SK-N-SH (cell line): ENCODE measurements around the gene GBX2. TPM values are rescaled to one million over a fixed set of nuclear protein-coding genes. Genes with fewer than 3 reads are reported as not detected.

Source experiments
- CTCF ChIA-PET: fragments of 300-600, 350-600 bp; formaldehyde crosslinking; extraction: SDS; loops from one replicate; lab custom pipeline; 2021; lab: Yijun Ruan, JAX
- POLR2A ChIA-PET: fragments of 350-600 bp; sonication (Branson Sonifier 250); formaldehyde crosslinking; extraction: SDS; loops from one replicate; lab custom pipeline; 2020; ENCODE audit warnings: antibody characterized with exemption, inconsistent platforms; lab: Yijun Ruan, JAX
- DNase-seq: peaks from one replicate; pipeline ENCODE4 v3.0.0; 2012
- H2AFZ ChIP-seq: fragments of 200-600 bp; sonication (generic); 2 replicates; pipeline ENCODE4 v1.8.1; 2016; ENCODE audit warnings: antibody characterized with exemption, mild to moderate bottlenecking, low read depth
- H3F3A ChIP-seq: fragments of 200-600 bp; sonication (generic); replicated peaks from 2 replicates; pipeline ENCODE3; 2016; ENCODE audit warnings: antibody characterized with exemption, mild to moderate bottlenecking; ENCODE audit not compliant: insufficient read depth
- H3K27ac ChIP-seq, 2 experiments: fragments of 200-500 bp in 1 of 2; fragments of 200-600 bp in 1 of 2; sonication (Bioruptor generic) in 1 of 2; sonication (generic), shearing (Covaris generic) in 1 of 2; 2 replicates each; pipeline versions ENCODE4 v1.5.1 to v1.6.1; 2014 to 2016; ENCODE audit warnings: low read depth in 2 of 2, inconsistent platforms in 1 of 2, low read length in 1 of 2, mild to moderate bottlenecking in 1 of 2, mixed read lengths in 1 of 2
- H3K27me3 ChIP-seq: fragments of 200-600 bp; sonication (generic), shearing (Covaris generic); 2 replicates; pipeline ENCODE4 v1.6.1; 2016; ENCODE audit warnings: mixed run types; ENCODE audit not compliant: insufficient read depth
- H3K36me3 ChIP-seq, 2 experiments: fragments of 200-500 bp in 1 of 2; fragments of 200-600 bp in 1 of 2; sonication (Bioruptor generic) in 1 of 2; sonication (generic) in 1 of 2; replicated peaks in 1 of 2; 2 replicates each; pipeline versions ENCODE3 to v1.5.1; 2014 to 2016; ENCODE audit warnings: low read length in 1 of 2, mild to moderate bottlenecking in 1 of 2; ENCODE audit not compliant: insufficient read depth in 2 of 2, control insufficient read depth in 1 of 2
- H3K4me1 ChIP-seq, 2 experiments: fragments of 200-500 bp in 1 of 2; fragments of 200-600 bp in 1 of 2; sonication (Bioruptor generic) in 1 of 2; sonication (generic), shearing (Covaris generic) in 1 of 2; 2 replicates each; pipeline versions ENCODE4 v1.5.1 to v1.6.1; 2014 to 2016; ENCODE audit warnings: low read depth in 1 of 2, low read length in 1 of 2, mixed run types in 1 of 2; ENCODE audit not compliant: insufficient read depth in 2 of 2, control insufficient read depth in 1 of 2
- H3K4me2 ChIP-seq: fragments of 200-600 bp; sonication (generic), shearing (Covaris generic); 2 replicates; pipeline ENCODE4 v1.6.1; 2017; ENCODE audit warnings: mixed run types
- H3K4me3 ChIP-seq, 2 experiments: fragments of 200-500 bp in 1 of 2; fragments of 200-600 bp in 1 of 2; sonication (Bioruptor generic) in 1 of 2; sonication (generic), shearing (Covaris generic) in 1 of 2; 2 replicates each; pipeline versions ENCODE4 v1.5.1 to v1.8.1; 2014 to 2016; ENCODE audit warnings: low read depth in 2 of 2, inconsistent platforms in 1 of 2, low read length in 1 of 2, mild to moderate bottlenecking in 1 of 2, mixed read lengths in 1 of 2, moderate library complexity in 1 of 2
- H3K79me2 ChIP-seq: fragments of 200-600 bp; sonication (generic); 2 replicates; pipeline ENCODE4 v1.8.1; 2017; ENCODE audit warnings: mild to moderate bottlenecking; ENCODE audit not compliant: insufficient read depth
- H3K9ac ChIP-seq: fragments of 200-600 bp; sonication (generic); 2 replicates; pipeline ENCODE4 v1.6.1; 2017; ENCODE audit warnings: mixed run types
- H3K9me2 ChIP-seq: fragments of 200-600 bp; sonication (generic); 2 replicates; pipeline ENCODE4 v1.6.1; 2017; ENCODE audit warnings: mixed run types
- H3K9me3 ChIP-seq: fragments of 200-600 bp; sonication (generic); 2 replicates; pipeline ENCODE4 v1.6.1; 2017; ENCODE audit warnings: mixed run types, mild to moderate bottlenecking, moderate library complexity
- H4K20me1 ChIP-seq: fragments of 200-600 bp; sonication (generic); 2 replicates; pipeline ENCODE4 v1.6.1; 2017; ENCODE audit warnings: mild to moderate bottlenecking, mixed run types; ENCODE audit not compliant: insufficient read depth
- CHD2 ChIP-seq: fragments of 150-350 bp; IDR thresholded peaks from 2 replicates; pipeline ENCODE4 v1.6.1; 2018; ENCODE audit warnings: low read length; ENCODE audit not compliant: partially characterized antibody
- CTCF ChIP-seq: fragments of 200-600 bp; sonication (generic); IDR thresholded peaks from 2 replicates; pipeline ENCODE4 v1.6.1; 2017; ENCODE audit warnings: antibody characterized with exemption, mild to moderate bottlenecking, moderate library complexity
- ELF1 ChIP-seq: IDR thresholded peaks from 2 replicates; pipeline ENCODE4 v1.4.0; 2012
- EP300 ChIP-seq, 2 experiments: IDR thresholded peaks; 2 replicates each; pipeline versions ENCODE4 v1.4.0 to v1.6.1; 2012; ENCODE audit warnings: borderline replicate concordance in 1 of 2, low read depth in 1 of 2, low read length in 1 of 2
- FOSL2 ChIP-seq: IDR thresholded peaks from 2 replicates; pipeline ENCODE4 v1.4.0; 2012; ENCODE audit warnings: low read depth, mild to moderate bottlenecking, moderate library complexity, borderline replicate concordance
- FOXJ3 ChIP-seq: sonication (generic); formaldehyde crosslinking; IDR thresholded peaks from 2 replicates; pipeline ENCODE4 v1.5.1; 2020; ENCODE audit warnings: mild to moderate bottlenecking, missing genetic modification reagents
- GABPA ChIP-seq: IDR thresholded peaks from 2 replicates; pipeline ENCODE4 v1.4.0; 2012; ENCODE audit warnings: low read depth, mild to moderate bottlenecking
- GATA2 ChIP-seq: sonication (generic); formaldehyde crosslinking; IDR thresholded peaks from 2 replicates; pipeline ENCODE4 v1.5.0; 2020; ENCODE audit warnings: mild to moderate bottlenecking, missing genetic modification reagents
- IRF3 ChIP-seq: fragments of 150-350 bp; IDR thresholded peaks from 2 replicates; pipeline ENCODE4 v1.6.1; 2016; ENCODE audit warnings: mild to moderate bottlenecking, low read depth, low read length
- JUND ChIP-seq: IDR thresholded peaks from 2 replicates; pipeline ENCODE4 v1.4.0; 2012
- MEF2A ChIP-seq: IDR thresholded peaks from 2 replicates; pipeline ENCODE4 v1.4.0; 2012; ENCODE audit warnings: low read depth, borderline replicate concordance
- NFIC ChIP-seq: IDR thresholded peaks from 2 replicates; pipeline ENCODE4 v1.4.0; 2012; ENCODE audit warnings: borderline replicate concordance
- NRF1 ChIP-seq: IDR thresholded peaks from 2 replicates; pipeline ENCODE4 v1.6.1; 2012; ENCODE audit warnings: low read depth, mild to moderate bottlenecking, low read length
- POLR2AphosphoS5 ChIP-seq: IDR thresholded peaks from 2 replicates; pipeline ENCODE4 v1.6.1; 2012; ENCODE audit warnings: low read depth, low read length
- RXRA ChIP-seq: IDR thresholded peaks from 2 replicates; pipeline ENCODE4 v1.4.0; 2012; ENCODE audit warnings: low read depth, mild to moderate bottlenecking, borderline replicate concordance
- SMC3 ChIP-seq: IDR thresholded peaks from 2 replicates; pipeline ENCODE4 v1.6.1; 2012; ENCODE audit warnings: low read depth, low read length, improper control_type of control experiment
- TAF1 ChIP-seq: IDR thresholded peaks from 2 replicates; pipeline ENCODE4 v1.6.1; 2012; ENCODE audit warnings: low read depth, mild to moderate bottlenecking, low read length, moderate library complexity, borderline replicate concordance
- TCF12 ChIP-seq: IDR thresholded peaks from 2 replicates; pipeline ENCODE4 v1.4.0; 2012
- USF1 ChIP-seq: IDR thresholded peaks from 2 replicates; pipeline ENCODE4 v1.4.0; 2012; ENCODE audit warnings: low read depth, borderline replicate concordance
- USF2 ChIP-seq: fragments of 150-350 bp; IDR thresholded peaks from 2 replicates; pipeline ENCODE4 v1.6.1; 2017; ENCODE audit warnings: antibody characterized with exemption, low read length, low read depth, borderline replicate concordance
- YY1 ChIP-seq: IDR thresholded peaks from 2 replicates; pipeline ENCODE4 v1.4.0; 2012; ENCODE audit warnings: low read depth, mild to moderate bottlenecking
- WGBS: methylation state at CpG from one replicate; pipeline ENCODE4 v1.1.6; 2017; ENCODE audit warnings: low lambda C conversion rate; 5-methylcytosine and 5-hydroxymethylcytosine counted together
- polyA plus RNA-seq, 3 experiments: library from polyadenylated mRNA; depleted of rRNA; stranded (reverse); fragments of >200 nt; gene quantifications; 2 replicates each; pipeline ENCODE4 v1.2.3, GENCODE V29; 2012

The GBX2 gene
- polyA plus RNA-seq, 1 of the 3 experiments (the other 2 are of a cell fraction) = 0.16 TPM

GRCh38 chr2:236178890-236179235 lies 10.7 kb upstream of the GBX2 start:
- peak overlapping the region; percentile 59 for H3K9ac ChIP-seq
- TF ChIP-seq EP300 (IDR thresholded peaks at IDR 0.05; ENCODE audit: borderline replicate concordance in 1 of 2, low read depth in 1 of 2, low read length in 1 of 2) (0 out of 4 replicates have a peak, but pooled peaks of 1 of the 2 experiments have one; percentile 2), TCF12 (no peak)
- TF ChIP-seq, all 33 proteins: peak for 1
- Histone ChIP-seq H3K36me3 (no peaks in the 10 kb centered on the region), H3K4me3 (peak overlapping the region; percentile 51 to 72), H3K9me2 (no peaks in the 10 kb centered on the region), H4K20me1 (no peaks in the 10 kb centered on the region), H3K9me3 (no peaks in the 10 kb centered on the region), H3K79me2 (no peaks in the 10 kb centered on the region), H3K27me3 (peaks cover 9% of the 10 kb centered on the region), H2AFZ (peak overlapping the region; percentile 77; the same call in 1 of the 2 replicates), H3F3A (peaks cover 33% of the 10 kb centered on the region), H3K27ac (peak overlapping the region in 1 of 2 experiments; percentile 12; a peak in 1 of 4 replicates), H3K4me2 (peak overlapping the region; percentile 92), H3K4me1 (peaks cover 0 to 16% of the 10 kb centered on the region in 2 experiments; a peak in 3 of 4 replicates)
- under 1% methylated on average over 15 of the region's 15 CpGs for WGBS
- no peak for DNase-seq
- CTCF ChIA-PET = interaction anchor here (0.6 to 17.1 kb wide), 16 partner anchors 8 to 583 kb away, joined by 3 to 372 read pairs (median 16); partner anchors contain the start of gene GBX2
- POLR2A ChIA-PET = interaction anchor here (0.9 kb wide), 1 partner anchor 9 kb away, joined by 3 read pairs; no protein-coding TSS in a partner anchor

GRCh38 chr2:236177967-236178889 lies 10.0 kb upstream of the GBX2 start:
- Histone ChIP-seq H3K4me2 (peak overlapping the region; percentile 92), H3K9ac (peak overlapping the region; percentile 59), H3K9me3 (no peaks in the 10 kb centered on the region), H3K36me3 (no peaks in the 10 kb centered on the region), H3K27me3 (peaks cover 15% of the 10 kb centered on the region), H3K4me3 (peak overlapping the region; percentile 51 to 72), H4K20me1 (no peaks in the 10 kb centered on the region), H3K4me1 (peaks cover 0 to 16% of the 10 kb centered on the region in 2 experiments; a peak in 3 of 4 replicates), H3F3A (peaks cover 33% of the 10 kb centered on the region), H3K79me2 (no peaks in the 10 kb centered on the region), H3K27ac (peak overlapping the region in 1 of 2 experiments; percentile 12; a peak in 1 of 4 replicates), H2AFZ (peak overlapping the region; percentile 77), H3K9me2 (no peaks in the 10 kb centered on the region)
- 3% methylated on average over 46 of the region's 65 CpGs for WGBS
- ChIA-PET POLR2A (interaction anchor here (0.6 to 0.9 kb wide), 2 partner anchors 9 to 10 kb away, joined by 3 to 5 read pairs; no protein-coding TSS in a partner anchor), CTCF (interaction anchor here (0.6 to 17.1 kb wide), 48 partner anchors 9 to 718 kb away, joined by 3 to 372 read pairs (median 4); no protein-coding TSS in a partner anchor)
- peak; percentile 93 for DNase-seq
- no peak for TF ChIP-seq TAF1
- TF ChIP-seq SMC3 = peak; percentile 73
- TF ChIP-seq IRF3 = no peak
- peak; percentile 50 for TF ChIP-seq GABPA
- TF ChIP-seq YY1 = no peak
- TF ChIP-seq RXRA = no peak
- TF ChIP-seq FOSL2 = no peak
- TF ChIP-seq FOXJ3 (CRISPR knock-in tag) = no peak
- no peak; the same call in 1 of the 2 replicates for TF ChIP-seq NFIC
- 0 out of 2 replicates have a peak, but pooled peaks have one; percentile 8 for TF ChIP-seq ELF1
- 0 out of 4 replicates have a peak, but pooled peaks of 1 of the 2 experiments have one; percentile 0 for TF ChIP-seq EP300 (IDR thresholded peaks at IDR 0.05; ENCODE audit: borderline replicate concordance in 1 of 2, low read depth in 1 of 2, low read length in 1 of 2)
- TF ChIP-seq POLR2AphosphoS5 = no peak
- TF ChIP-seq USF1 = no peak
- TF ChIP-seq CHD2 = no peak
- peak; percentile 83 for TF ChIP-seq CTCF
- TF ChIP-seq NRF1 = no peak
- no peak for TF ChIP-seq USF2
- TF ChIP-seq JUND = no peak
- no peak for TF ChIP-seq TCF12
- no peak for TF ChIP-seq MEF2A
- TF ChIP-seq GATA2 (CRISPR knock-in tag) = no peak
